IPS DF 6.9 (cell line): ENCODE measurements around the gene TLNRD1.

Experiments used
- DNase-seq: peaks from one replicate; pipeline ENCODE4 v3.0.0-alpha.2; 2013; ENCODE audit warnings: low read depth, low spot score
- H3K27ac ChIP-seq: one replicate; pipeline ENCODE4 v1.5.1; 2013; ENCODE audit warnings: low read length, control low read depth
- H3K27me3 ChIP-seq: 2 replicates; pipeline ENCODE4 v1.6.1; 2013; ENCODE audit warnings: mild to moderate bottlenecking, low read length; ENCODE audit not compliant: control insufficient read depth, insufficient read depth
- H3K36me3 ChIP-seq: 2 replicates; pipeline ENCODE4 v1.6.1; 2013; ENCODE audit warnings: low read length; ENCODE audit not compliant: control insufficient read depth, insufficient read depth
- H3K4me1 ChIP-seq: 2 replicates; pipeline ENCODE4 v1.6.1; 2013; ENCODE audit warnings: low read length; ENCODE audit not compliant: control insufficient read depth, insufficient read depth
- H3K4me3 ChIP-seq: 2 replicates; pipeline ENCODE4 v1.5.1; 2013; ENCODE audit warnings: mild to moderate bottlenecking, low read length
- H3K9me3 ChIP-seq: 2 replicates; pipeline ENCODE4 v1.6.1; 2013; ENCODE audit warnings: low read length, inconsistent platforms; ENCODE audit not compliant: control insufficient read depth, insufficient read depth
- WGBS: extraction: QIAGEN DNeasy Blood & Tissue Kit; methylation state at CpG from one replicate; pipeline ENCODE4 v1.1.7; 2013; ENCODE audit warnings: mixed read lengths, missing lambda C conversion rate; ENCODE audit not compliant: insufficient read length, insufficient coverage; 5-methylcytosine and 5-hydroxymethylcytosine counted together

The TLNRD1 gene

GRCh38 chr15:80989518-80990478 lies 10.9 kb upstream of the TLNRD1 start, which contains the start of gene MESD:
Gene MESD, minus strand, starts transcription at chr15:80989819. Its CDS starts 28 bp downstream, at chr15:80989791.
- DNase-seq: peak; percentile 86
- H3K9me3 ChIP-seq: no peaks in the 10 kb centered on the region
- WGBS: no CpG with 5 or more reads among the region's 63 CpGs
- H3K27me3 ChIP-seq: no peaks in the 10 kb centered on the region
- no peaks in the 10 kb centered on the region for H3K36me3 ChIP-seq
- H3K4me3 ChIP-seq: peak within 1 kb of the TSS; percentile 93
- H3K27ac ChIP-seq: no peak within 1 kb of the TSS
- H3K4me1 ChIP-seq: peaks cover 2% of the 10 kb centered on the region; the same call in 1 of the 2 replicates

- Histone ChIP-seq H3K4me1 (no peaks in the 10 kb centered on the region), H3K27me3 (no peaks in the 10 kb centered on the region), H3K36me3 (no peaks in the 10 kb centered on the region), H3K4me3 (no peak overlapping the region), H3K9me3 (no peaks in the 10 kb centered on the region), H3K27ac (no peak overlapping the region)
- no peak for DNase-seq
- WGBS: no CpG with 5 or more reads among the region's 1 CpG
Observed at GRCh38 chr15:80990955-80991354, 9.8 kb upstream of the TLNRD1 start.

GRCh38 chr15:80991421-80991820 lies 9.3 kb upstream of the TLNRD1 start:
- Histone ChIP-seq H3K27ac (no peak overlapping the region), H3K4me3 (no peak overlapping the region), H3K9me3 (no peaks in the 10 kb centered on the region), H3K27me3 (no peaks in the 10 kb centered on the region), H3K4me1 (no peaks in the 10 kb centered on the region), H3K36me3 (no peaks in the 10 kb centered on the region)
- DNase-seq: no peak
- WGBS: no CpG with 5 or more reads among the region's 5 CpGs

GRCh38 chr15:80992006-80992405 lies 8.7 kb upstream of the TLNRD1 start:
- WGBS: no CpG with 5 or more reads among the region's 4 CpGs
- no peaks in the 10 kb centered on the region for H3K36me3 ChIP-seq
- H3K4me3 ChIP-seq: no peak overlapping the region
- no peaks in the 10 kb centered on the region for H3K9me3 ChIP-seq
- no peaks in the 10 kb centered on the region for H3K27me3 ChIP-seq
- no peak for DNase-seq
- no peak overlapping the region for H3K27ac ChIP-seq
- no peaks in the 10 kb centered on the region for H3K4me1 ChIP-seq

GRCh38 chr15:80992441-80992840 lies 8.3 kb upstream of the TLNRD1 start:
- Histone ChIP-seq H3K27me3 (no peaks in the 10 kb centered on the region), H3K36me3 (no peaks in the 10 kb centered on the region), H3K4me1 (no peaks in the 10 kb centered on the region), H3K27ac (no peak overlapping the region), H3K9me3 (no peaks in the 10 kb centered on the region), H3K4me3 (no peak overlapping the region)
- WGBS: no CpG with 5 or more reads among the region's 1 CpG
- DNase-seq: no peak

- Histone ChIP-seq H3K4me3 (no peak overlapping the region), H3K27me3 (no peaks in the 10 kb centered on the region; the same call in 1 of the 2 replicates), H3K36me3 (no peaks in the 10 kb centered on the region), H3K4me1 (peaks cover 1% of the 10 kb centered on the region; the same call in 1 of the 2 replicates), H3K27ac (no peak overlapping the region), H3K9me3 (no peaks in the 10 kb centered on the region)
- no peak for DNase-seq
- WGBS: no CpG with 5 or more reads among the region's 1 CpG
Observed at GRCh38 chr15:80996247-80996646, 4.5 kb upstream of the TLNRD1 start.

- H3K4me3 ChIP-seq: no peak overlapping the region
- no peak overlapping the region for H3K27ac ChIP-seq
- H3K9me3 ChIP-seq: no peaks in the 10 kb centered on the region
- H3K4me1 ChIP-seq: peaks cover 5% of the 10 kb centered on the region
- no peaks in the 10 kb centered on the region; the same call in none of the 2 replicates for H3K27me3 ChIP-seq
- no CpG with 5 or more reads among the region's 1 CpG for WGBS
- DNase-seq: no peak
- H3K36me3 ChIP-seq: no peaks in the 10 kb centered on the region
Observed at GRCh38 chr15:80997692-80998091, 3.0 kb upstream of the TLNRD1 start.

GRCh38 chr15:80998251-80998650 lies 2.5 kb upstream of the TLNRD1 start:
- H3K27me3 ChIP-seq: no peaks in the 10 kb centered on the region; the same call in none of the 2 replicates
- H3K4me3 ChIP-seq: no peak overlapping the region
- no peaks in the 10 kb centered on the region for H3K9me3 ChIP-seq
- WGBS: no CpG with 5 or more reads among the region's 1 CpG
- peaks cover 6% of the 10 kb centered on the region for H3K4me1 ChIP-seq
- no peaks in the 10 kb centered on the region for H3K36me3 ChIP-seq
- H3K27ac ChIP-seq: no peak overlapping the region
- DNase-seq: no peak

- H3K9me3 ChIP-seq: no peaks in the 10 kb centered on the region
- DNase-seq: no peak
- WGBS: no CpG with 5 or more reads among the region's 13 CpGs
- H3K36me3 ChIP-seq: no peaks in the 10 kb centered on the region
- H3K4me3 ChIP-seq: no peak overlapping the region; the same call in 1 of the 2 replicates
- peaks cover 6% of the 10 kb centered on the region for H3K4me1 ChIP-seq
- H3K27me3 ChIP-seq: no peaks in the 10 kb centered on the region; the same call in none of the 2 replicates
- H3K27ac ChIP-seq: no peak overlapping the region
Observed at GRCh38 chr15:80999623-81000036, 1.1 kb upstream of the TLNRD1 start.

- Histone ChIP-seq H3K4me1 (peaks cover 6% of the 10 kb centered on the region), H3K36me3 (no peaks in the 10 kb centered on the region), H3K27me3 (no peaks in the 10 kb centered on the region; the same call in none of the 2 replicates), H3K9me3 (no peaks in the 10 kb centered on the region), H3K27ac (no peak overlapping the region), H3K4me3 (peak overlapping the region; percentile 98)
- WGBS: no CpG with 5 or more reads among the region's 21 CpGs
- DNase-seq: no peak
Observed at GRCh38 chr15:81000144-81000623, 539 bp upstream of the TLNRD1 start.
